Measurements from ENCODE around the gene COPRS. TPM values are rescaled to one million over a fixed set of nuclear protein-coding genes. Genes with fewer than 3 reads are reported as not detected.

COPRS gene
- total and polyA plus RNA-seq, 2 of the 13 experiments (the other 11 are each of a cell fraction or from before 2014, with no cell fraction given), result 22.7 to 93.8 TPM

- TF ChIP-seq KIAA2018 (CRISPR knock-in tag; IDR thresholded peaks at IDR 0.05; ENCODE audit: borderline replicate concordance), result no peak
- TF ChIP-seq ADNP (CRISPR knock-in tag; IDR thresholded peaks at IDR 0.05), result 0 out of 2 replicates have a peak, but pooled peaks have one; percentile 18
- no peak for TF ChIP-seq ZNF513 (CRISPR knock-in tag; conservative IDR thresholded peaks at IDR 0.05)
- TF ChIP-seq MATR3 (CRISPR knock-in tag; IDR thresholded peaks at IDR 0.05), result no peak
- TF ChIP-seq SMARCC2 (IDR thresholded peaks at IDR 0.05), result peak; percentile 60; the same call in 1 of the 2 replicates
- TF ChIP-seq ZNF556 (CRISPR knock-in tag; IDR thresholded peaks at IDR 0.05; ENCODE audit: borderline replicate concordance), result peak; percentile 64; the same call in 1 of the 2 replicates
- TF ChIP-seq ELF3 (CRISPR knock-in tag; IDR thresholded peaks at IDR 0.05), result peak; percentile 97
- TF ChIP-seq TBP (CRISPR knock-in tag; IDR thresholded peaks at IDR 0.05), result no peak
- TF ChIP-seq ZBTB2 (CRISPR knock-in tag; IDR thresholded peaks at IDR 0.05; ENCODE audit: low read depth), result 0 out of 2 replicates have a peak, but pooled peaks have one; percentile 56
- 0 out of 2 replicates have a peak, but pooled peaks have one; percentile 54 for TF ChIP-seq CENPBD1 (CRISPR knock-in tag; IDR thresholded peaks at IDR 0.05; ENCODE audit: borderline replicate concordance, low read depth)
- TF ChIP-seq ZNF687 (CRISPR knock-in tag; IDR thresholded peaks at IDR 0.05), result peak; percentile 79
Measured at GRCh38 chr17:31803494-31804213, 55.4 kb downstream of the COPRS start (continued).

Data from HepG2 (cell line).